HG03469 (cell line): ENCODE measurements around the gene CACNA1C.

Experiments used
- ATAC-seq: cut with Tn5 transposase; IDR thresholded peaks from one replicate; pipeline ENCODE4 v1.9.1; 2021; ENCODE audit warnings: mild to moderate bottlenecking, moderate library complexity, moderate number of reproducible peaks; ENCODE audit not compliant: unreplicated experiment

CACNA1C gene

DNA sequence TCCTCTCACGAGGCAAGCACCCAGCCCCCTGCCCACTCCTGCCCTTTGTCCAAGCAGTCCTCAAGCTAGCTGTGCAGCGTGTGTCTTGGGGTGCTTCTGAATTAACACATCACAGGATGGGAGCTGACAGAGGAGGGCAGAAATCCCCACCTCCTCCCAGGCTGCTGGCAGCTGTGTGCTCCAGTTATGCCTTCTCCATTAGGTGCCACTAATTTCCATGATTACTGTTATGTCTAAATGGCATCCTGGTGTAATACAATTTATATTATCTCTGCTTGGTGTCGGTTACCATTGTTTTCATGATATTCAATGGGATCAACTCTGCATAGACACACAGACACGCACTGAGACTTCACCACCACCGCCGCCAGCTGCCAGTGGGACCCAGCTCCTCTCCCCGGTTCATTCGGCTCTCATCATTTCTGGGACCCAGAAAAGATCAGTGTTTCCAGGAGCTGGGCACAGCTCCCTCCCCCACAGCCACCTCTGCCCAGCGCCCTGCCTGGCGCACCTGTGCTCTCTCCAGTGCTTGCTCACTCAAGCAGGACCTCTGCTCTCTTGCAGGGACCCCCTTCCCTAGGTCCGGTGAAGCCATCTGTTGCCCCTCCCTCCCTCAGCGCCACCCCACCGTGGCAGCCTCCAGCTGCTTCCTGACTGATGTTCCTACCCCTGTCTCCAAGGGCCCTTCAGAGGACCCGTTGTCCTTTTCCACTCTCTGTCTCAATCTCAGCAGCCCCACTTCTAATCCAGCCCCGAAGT, 574.5 kb downstream of the CACNA1C start:
- no peak for ATAC-seq

GRCh38 chr12:2627835-2628191, 575.0 kb downstream of the CACNA1C start:
- ATAC-seq, result no peak

- no peak for ATAC-seq
These were observed 575.6 kb downstream of the CACNA1C start for GRCh38 chr12:2628401-2628800.

GRCh38 chr12:2629051-2629450, 576.3 kb downstream of the CACNA1C start:
- ATAC-seq, result no peak

DNA sequence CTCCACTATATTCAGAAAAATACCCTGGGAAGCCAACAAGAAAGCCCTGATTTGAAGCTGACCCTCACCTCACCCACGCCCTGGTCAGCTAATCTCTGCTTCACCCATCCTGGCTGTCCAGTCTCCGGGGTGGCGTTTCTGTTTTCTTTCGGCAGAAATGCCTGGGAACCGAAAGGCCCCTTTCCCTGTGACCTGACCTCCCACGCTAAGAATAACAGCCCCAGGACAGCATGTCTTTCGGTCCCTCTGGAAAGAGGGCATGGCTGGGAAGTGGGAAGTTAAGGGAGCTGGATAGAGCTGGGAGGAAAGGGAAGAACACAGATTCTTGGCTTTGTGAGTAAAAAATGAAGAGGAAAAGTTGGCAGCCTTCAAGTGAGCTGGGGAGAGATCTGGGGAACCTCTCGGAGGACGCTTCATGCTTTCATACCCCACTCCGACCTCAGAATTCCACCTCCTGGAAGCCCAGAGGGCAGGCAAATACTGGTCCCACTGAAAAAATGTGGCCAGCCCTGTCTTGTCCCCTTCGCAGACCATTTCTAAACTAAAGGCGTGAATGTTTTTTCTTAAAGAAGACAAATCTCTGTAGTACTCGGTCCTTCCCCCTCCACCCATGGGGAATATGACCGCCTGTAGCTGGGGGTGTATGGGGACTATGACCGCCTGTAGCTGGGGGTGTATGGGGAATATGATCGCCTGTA, 579.0 kb downstream of the CACNA1C start:
- ATAC-seq, result no peak

DNA sequence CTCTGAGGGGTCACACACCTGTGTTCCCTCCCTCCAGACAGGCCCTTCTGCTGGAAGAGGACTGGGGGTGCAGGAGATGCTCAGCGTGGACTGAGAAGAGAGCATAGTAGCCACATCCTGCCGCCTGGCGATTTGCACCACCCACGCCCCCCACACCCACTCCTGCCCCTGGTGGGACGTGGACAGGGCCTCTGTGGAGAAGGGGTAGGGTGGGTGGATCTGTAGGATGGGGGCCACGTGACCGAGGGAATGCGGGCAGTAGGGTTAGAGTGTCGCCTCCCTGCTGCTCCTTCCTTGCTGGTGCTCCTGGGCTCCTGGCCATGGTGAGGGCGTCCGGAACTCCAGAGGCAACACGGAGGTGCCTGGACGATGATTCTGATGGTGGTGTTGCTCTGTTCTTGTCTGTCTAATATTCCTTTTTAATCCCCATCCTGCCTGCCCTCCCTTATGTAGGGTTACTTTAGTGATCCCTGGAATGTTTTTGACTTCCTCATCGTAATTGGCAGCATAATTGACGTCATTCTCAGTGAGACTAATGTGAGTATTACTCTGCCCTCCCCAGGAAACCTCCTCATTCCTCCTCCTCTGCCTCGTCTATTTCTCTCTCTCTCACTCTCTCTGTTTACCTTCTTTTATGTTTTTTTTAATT, 580.5 kb downstream of the CACNA1C start:
- ATAC-seq, result no peak

GRCh38 chr12:2633825-2634200, 581.0 kb downstream of the CACNA1C start:
- ATAC-seq, result no peak

DNA sequence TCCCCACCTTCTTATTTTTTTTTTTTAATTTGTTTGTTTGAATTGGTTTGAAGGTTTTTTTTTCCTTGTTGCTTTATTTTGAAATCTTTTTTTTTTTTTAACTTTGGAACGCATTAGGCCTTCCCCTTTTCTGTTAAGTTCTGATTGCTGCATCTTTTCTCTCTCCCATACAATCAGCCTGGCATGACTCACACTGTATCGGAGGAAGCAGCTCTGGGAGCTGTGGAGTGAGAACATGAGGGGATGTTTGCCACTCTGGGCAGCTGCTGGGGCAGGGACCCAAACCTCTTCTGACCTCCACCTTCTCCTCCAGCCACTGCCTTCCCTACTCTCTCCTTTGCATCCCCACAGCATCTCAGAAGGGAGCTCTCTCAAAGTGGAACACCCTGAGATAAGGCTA, 581.7 kb downstream of the CACNA1C start:
- ATAC-seq, result no peak

DNA sequence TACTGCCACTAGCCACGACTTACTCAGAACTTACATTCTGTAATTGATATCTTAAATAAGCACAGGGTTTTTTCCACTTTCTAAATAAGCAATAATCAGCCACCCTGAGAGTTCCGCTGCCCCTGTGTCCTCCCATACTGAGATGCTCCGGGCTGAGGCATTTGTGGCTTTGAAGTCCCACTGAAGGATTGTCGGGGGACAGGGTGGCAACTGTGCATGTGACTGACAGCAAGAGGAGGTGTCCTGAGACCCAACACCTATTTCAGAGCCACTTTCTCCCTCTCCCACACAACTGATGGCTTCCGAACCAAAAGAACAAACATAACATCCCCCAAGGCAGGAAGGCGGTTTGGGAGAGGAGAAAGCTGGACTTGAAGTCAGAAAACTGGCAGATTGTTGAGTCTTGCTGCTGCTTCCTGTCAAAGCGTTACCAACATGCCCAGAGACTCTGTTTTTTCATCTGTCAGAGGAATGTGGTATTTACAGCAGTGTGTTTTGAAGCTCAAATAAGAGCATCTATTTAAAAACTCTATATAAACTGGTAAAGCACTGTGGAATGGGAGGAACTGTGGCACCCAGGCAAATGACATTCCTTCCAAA, 584.1 kb downstream of the CACNA1C start:
- no peak for ATAC-seq

GRCh38 chr12:2637371-2637770, 584.6 kb downstream of the CACNA1C start:
- ATAC-seq, result no peak

DNA sequence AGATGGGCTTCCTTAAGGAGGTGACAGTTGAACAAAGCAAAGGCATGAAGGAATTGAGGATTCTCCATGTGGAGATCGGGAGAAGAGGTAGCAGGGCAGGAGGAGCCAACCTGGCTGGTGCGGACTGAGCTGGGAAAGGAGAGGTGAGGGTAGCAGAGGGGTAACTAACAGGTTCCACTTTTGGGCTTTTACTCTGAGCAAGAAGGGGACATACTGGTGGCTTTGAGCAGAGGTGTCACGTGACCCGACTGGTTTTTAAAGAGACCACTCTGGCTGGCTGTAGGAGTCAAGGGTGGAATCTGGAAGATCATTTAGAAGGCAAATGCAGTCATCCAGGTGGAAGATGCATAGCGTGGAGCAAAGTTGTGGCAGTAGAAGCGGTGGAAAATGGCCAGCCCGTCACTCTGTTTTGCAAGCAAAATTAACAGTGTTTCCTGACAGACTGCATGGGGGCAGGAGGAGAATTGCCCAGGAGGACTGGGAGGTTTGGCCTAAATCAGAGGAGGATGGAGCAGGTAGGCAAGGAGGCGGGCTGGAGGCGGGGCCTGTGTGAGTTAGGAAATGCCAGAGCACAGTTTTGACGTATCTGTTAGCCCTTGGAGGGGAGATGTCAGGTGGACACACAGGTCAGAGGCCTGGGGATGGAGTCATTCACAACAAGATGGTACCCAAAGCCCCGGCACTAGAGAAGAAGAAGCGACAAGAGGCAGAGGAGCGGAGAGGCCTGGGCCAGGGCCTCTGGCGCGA, 585.7 kb downstream of the CACNA1C start:
- ATAC-seq, result no peak

DNA sequence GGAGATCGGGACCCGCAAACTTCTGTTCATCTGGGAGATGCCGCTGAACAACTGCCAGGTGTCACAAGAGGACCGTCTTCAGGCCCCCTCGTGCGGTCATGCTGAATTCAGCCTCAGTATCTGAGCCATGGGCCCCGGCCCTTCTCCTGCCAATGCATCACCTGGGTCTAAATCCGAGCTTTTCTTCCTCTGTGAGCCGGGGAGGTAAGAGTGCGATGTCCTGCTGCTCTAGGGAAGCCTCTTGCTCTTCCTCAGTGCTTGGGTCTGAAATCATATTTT, 586.2 kb downstream of the CACNA1C start:
- ATAC-seq, result no peak

- ATAC-seq, result no peak
These were observed 587.5 kb downstream of the CACNA1C start for GRCh38 chr12:2640281-2640680.

GRCh38 chr12:2640709-2641108, 587.9 kb downstream of the CACNA1C start:
- ATAC-seq, result no peak

GRCh38 chr12:2641207-2641606, 588.4 kb downstream of the CACNA1C start:
- no peak for ATAC-seq

DNA sequence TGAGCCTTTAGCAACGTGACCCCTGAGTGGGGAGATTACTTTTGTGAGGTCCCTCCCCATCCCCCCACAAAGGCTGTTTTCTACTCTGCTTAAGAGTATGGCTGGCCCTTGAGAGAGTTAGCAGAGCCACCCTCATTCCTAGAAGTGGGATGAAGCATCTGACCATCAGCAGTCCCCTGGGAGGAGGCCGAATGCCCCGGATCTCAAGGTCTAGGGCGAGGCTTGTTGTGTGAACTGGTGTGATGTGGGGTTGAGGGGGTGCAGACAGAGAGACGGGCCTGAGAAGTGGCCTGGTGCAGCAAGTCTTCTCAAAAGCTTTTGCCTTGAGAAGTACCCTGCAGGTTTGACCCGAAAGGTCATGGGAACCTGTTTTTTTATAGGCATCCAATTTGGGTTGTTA, 589.0 kb downstream of the CACNA1C start:
- no peak for ATAC-seq

GRCh38 chr12:2642176-2642892, 589.5 kb downstream of the CACNA1C start:
- ATAC-seq, result no peak

- no peak for ATAC-seq
These were observed 590.2 kb downstream of the CACNA1C start for GRCh38 chr12:2642896-2643425.

DNA sequence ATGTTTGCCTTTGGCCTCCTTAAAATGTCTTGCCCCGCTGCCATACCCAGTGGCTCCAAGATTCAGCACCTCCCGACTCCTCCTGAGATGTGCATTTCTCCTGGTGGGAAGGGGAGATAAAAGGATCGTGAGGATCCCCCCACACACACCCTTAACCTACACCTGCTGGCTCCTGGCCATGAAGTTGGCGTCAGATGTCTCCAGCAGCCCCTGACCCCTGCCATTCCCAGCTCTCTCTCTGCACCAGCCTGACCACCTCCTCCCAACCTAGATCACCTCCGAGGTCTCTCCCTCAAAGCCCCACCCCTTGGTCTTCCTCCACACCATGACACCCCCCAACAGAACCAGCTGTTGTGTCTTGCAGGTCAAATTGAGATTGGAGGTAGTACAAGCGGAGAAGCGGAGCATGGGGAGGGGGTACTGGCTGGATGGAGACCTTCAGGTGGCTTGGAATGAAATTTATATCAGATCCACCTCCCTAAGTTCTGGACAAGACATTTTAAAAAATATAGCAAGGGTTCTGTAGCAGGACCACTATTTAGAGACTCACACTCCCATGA, 590.9 kb downstream of the CACNA1C start:
- ATAC-seq, result no peak
